Cardiac muscle cell (in vitro differentiated cells and primary cell): ENCODE data around the gene CHN2. TPM values are rescaled to one million over a fixed set of nuclear protein-coding genes. Genes with fewer than 3 reads are reported as not detected.

ENCODE experiments used
- DNase-seq, 2 donors: peaks; one replicate each; pipeline versions ENCODE4 v3.0.0 to v3.0.0-alpha.2; 2010 to 2017; ENCODE audit warnings: low read depth in 1 of 2, low spot score in 1 of 2
- H3K27ac ChIP-seq: fragments of 200-600 bp; sonication (generic); 2 replicates; pipeline ENCODE4 v1.5.1; 2016
- H3K27me3 ChIP-seq: fragments of 200-600 bp; sonication (generic); 2 replicates; pipeline ENCODE4 v1.6.0; 2016; ENCODE audit warnings: control low read depth
- H3K36me3 ChIP-seq: fragments of 200-600 bp; sonication (generic); 2 replicates; pipeline ENCODE4 v1.5.1; 2016; ENCODE audit warnings: control low read depth
- H3K4me1 ChIP-seq: fragments of 200-600 bp; sonication (generic); 2 replicates; pipeline ENCODE4 v1.8.1; 2017; ENCODE audit warnings: low read depth, mild to moderate bottlenecking, mixed run types
- H3K4me3 ChIP-seq: fragments of 200-600 bp; sonication (generic); 2 replicates; pipeline ENCODE4 v1.5.1; 2016; ENCODE audit warnings: mild to moderate bottlenecking
- H3K9me3 ChIP-seq: fragments of 200-600 bp; sonication (generic); 2 replicates; pipeline ENCODE4 v1.5.1; 2017; ENCODE audit warnings: low read depth, mild to moderate bottlenecking, control low read depth
- CTCF ChIP-seq: IDR thresholded peaks from 2 replicates; pipeline ENCODE4 v1.5.1; 2012; ENCODE audit warnings: low read depth, mild to moderate bottlenecking, low read length
- polyA plus RNA-seq: library from polyadenylated mRNA; unstranded; fragments of >200 nt; fragmentation: Nextera tagmentation; extraction: Ambion mirVana; gene quantifications from 2 replicates; pipeline ENCODE4 v1.2.1, GENCODE V29; 2016
- total RNA-seq: library from RNA; depleted of rRNA; stranded (reverse); fragments of >200 nt; gene quantifications from 2 replicates; pipeline ENCODE4 v1.2.3, GENCODE V29; 2016

The CHN2 gene
- total and polyA plus RNA-seq, 2 experiments from 2014 or later, result 16.0 to 30.5 TPM

GRCh38 chr7:29385214-29385814 lies 190.7 kb downstream of the CHN2 start:
- Histone ChIP-seq H3K9me3 (no peaks in the 10 kb centered on the region), H3K4me3 (no peak overlapping the region), H3K27me3 (no peaks in the 10 kb centered on the region), H3K36me3 (no peaks in the 10 kb centered on the region), H3K27ac (no peak overlapping the region), H3K4me1 (no peaks in the 10 kb centered on the region)
- TF ChIP-seq CTCF, result no peak
- DNase-seq, result no peak

- Histone ChIP-seq H3K27ac (no peak overlapping the region), H3K36me3 (no peaks in the 10 kb centered on the region), H3K27me3 (no peaks in the 10 kb centered on the region), H3K9me3 (no peaks in the 10 kb centered on the region), H3K4me3 (no peak overlapping the region), H3K4me1 (no peaks in the 10 kb centered on the region)
- no peak for DNase-seq
- TF ChIP-seq CTCF, result no peak
Observed at GRCh38 chr7:29386196-29386765, 191.7 kb downstream of the CHN2 start.

GRCh38 chr7:29391262-29391661 lies 196.7 kb downstream of the CHN2 start:
- no peak overlapping the region for H3K4me3 ChIP-seq
- H3K27me3 ChIP-seq, result no peaks in the 10 kb centered on the region
- DNase-seq, result no peak
- H3K9me3 ChIP-seq, result no peaks in the 10 kb centered on the region
- TF ChIP-seq CTCF, result no peak
- H3K36me3 ChIP-seq, result no peaks in the 10 kb centered on the region
- no peak overlapping the region for H3K27ac ChIP-seq
- peaks cover 12% of the 10 kb centered on the region for H3K4me1 ChIP-seq

- no peak for DNase-seq
- no peak overlapping the region for H3K4me3 ChIP-seq
- H3K9me3 ChIP-seq, result no peaks in the 10 kb centered on the region
- peaks cover 12% of the 10 kb centered on the region for H3K4me1 ChIP-seq
- H3K36me3 ChIP-seq, result no peaks in the 10 kb centered on the region
- no peak overlapping the region for H3K27ac ChIP-seq
- no peaks in the 10 kb centered on the region for H3K27me3 ChIP-seq
- TF ChIP-seq CTCF, result no peak
Observed at GRCh38 chr7:29394321-29394720, 199.7 kb downstream of the CHN2 start.

GRCh38 chr7:29396563-29396962 lies 202.0 kb downstream of the CHN2 start:
- no peak for TF ChIP-seq CTCF
- H3K9me3 ChIP-seq, result no peaks in the 10 kb centered on the region
- peaks cover 12% of the 10 kb centered on the region for H3K4me1 ChIP-seq
- no peak overlapping the region for H3K4me3 ChIP-seq
- no peak overlapping the region for H3K27ac ChIP-seq
- no peaks in the 10 kb centered on the region for H3K27me3 ChIP-seq
- no peak for DNase-seq
- no peaks in the 10 kb centered on the region for H3K36me3 ChIP-seq
